ENCODE measurements around the gene THOC1. TPM values are rescaled to one million over a fixed set of nuclear protein-coding genes. Genes with fewer than 3 reads are reported as not detected.

THOC1 gene
- total RNA-seq, 1 experiment from 2014 or later = 74.5 TPM

DNA sequence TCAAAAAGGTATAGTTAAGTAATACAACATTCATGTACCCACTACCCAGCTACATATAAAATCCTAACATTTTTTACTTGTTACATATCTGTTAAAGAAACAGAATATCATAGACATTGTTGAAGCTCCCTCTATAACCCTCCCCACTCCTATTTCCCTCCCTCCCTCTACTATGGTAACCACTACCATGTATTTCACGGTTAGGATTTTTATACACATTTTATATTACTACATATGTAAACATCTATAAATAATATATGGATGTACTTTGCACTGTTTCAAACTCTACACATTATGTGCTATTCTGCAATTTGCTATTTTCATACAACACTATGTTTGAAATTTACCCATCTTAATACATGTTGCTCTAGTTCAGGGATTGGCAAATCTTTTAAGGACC lies 36.3 kb downstream of the THOC1 start:
- WGBS (ENCODE audit: extremely low coverage, insufficient read length, low lambda C conversion rate) = no CpG with 5 or more reads among the region's 1 CpG
- Histone ChIP-seq H3K9ac (ENCODE audit: extremely low read depth, insufficient read length, low read length) (no peak overlapping the region), H3T11ph (ENCODE audit: low read length) (no peak overlapping the region), H2AFZ (ENCODE audit: low read length) (no peak overlapping the region), H4K20me1 (ENCODE audit: control insufficient read depth, insufficient read depth, insufficient read length) (no peaks in the 10 kb centered on the region), H3K4ac (ENCODE audit: low read depth, low read length) (no peak overlapping the region), H2BK12ac (ENCODE audit: insufficient read length, low read depth, low read length) (no peak overlapping the region), H3K27me3 (ENCODE audit: insufficient read depth, low read length) (no peaks in the 10 kb centered on the region), H3K18ac (ENCODE audit: insufficient read length, low read depth, low read length) (no peak overlapping the region), H3K79me1 (ENCODE audit: insufficient read depth, low read depth, low read length, poor library complexity, severe bottlenecking) (no peaks in the 10 kb centered on the region), H4K8ac (replicated peaks; ENCODE audit: insufficient read length, low read depth, low read length) (no peak overlapping the region), H3K56ac (ENCODE audit: insufficient read length, low read depth, low read length) (no peak overlapping the region), H2AK5ac (ENCODE audit: insufficient read length, low read length) (no peak overlapping the region), H2BK20ac (ENCODE audit: low read depth, low read length, poor library complexity, severe bottlenecking) (no peak overlapping the region), H2BK5ac (ENCODE audit: insufficient read length, low read length) (no peak overlapping the region), H3K14ac (ENCODE audit: insufficient read depth, low read length) (no peak overlapping the region), H3K4me2 (ENCODE audit: insufficient read depth, insufficient read length, low read length) (no peak overlapping the region), H2BK15ac (ENCODE audit: low read depth, low read length) (no peak overlapping the region), H4K91ac (ENCODE audit: insufficient read length, low read depth, low read length) (no peak overlapping the region), H4K5ac (ENCODE audit: insufficient read length, low read depth, low read length) (no peak overlapping the region), H3K4me1 (ENCODE audit: insufficient read depth, low read length) (no peaks in the 10 kb centered on the region), H2BK120ac (ENCODE audit: low read depth, low read length, poor library complexity, severe bottlenecking) (no peak overlapping the region), H3K27ac (ENCODE audit: insufficient read length, low read depth, low read length) (no peak overlapping the region), H3K79me2 (ENCODE audit: insufficient read depth, low read length) (no peaks in the 10 kb centered on the region), H3K23me2 (ENCODE audit: insufficient read length, low read depth, low read length, poor library complexity, severe bottlenecking) (no peaks in the 10 kb centered on the region), H3K23ac (ENCODE audit: insufficient read length, low read depth, low read length) (no peak overlapping the region), H3K9me3 (ENCODE audit: control insufficient read depth, low read depth, low read length) (no peaks in the 10 kb centered on the region)
- no peaks in the 10 kb centered on the region for H3K27me3 Mint-ChIP-seq (ENCODE audit: low read depth)
- DNase-seq = no peak
- no peak overlapping the region for H3K4me3 Mint-ChIP-seq
- no peaks in the 10 kb centered on the region for H3K4me1 Mint-ChIP-seq
- peaks cover 6 to 26% (median 19%) of the 10 kb centered on the region in 3 experiments; a peak in 6 of 7 replicates for H3K36me3 Mint-ChIP-seq (ENCODE audit: insufficient read depth in 1 of 3, low read depth in 3 of 3)
- TF ChIP-seq, protein P1, sequence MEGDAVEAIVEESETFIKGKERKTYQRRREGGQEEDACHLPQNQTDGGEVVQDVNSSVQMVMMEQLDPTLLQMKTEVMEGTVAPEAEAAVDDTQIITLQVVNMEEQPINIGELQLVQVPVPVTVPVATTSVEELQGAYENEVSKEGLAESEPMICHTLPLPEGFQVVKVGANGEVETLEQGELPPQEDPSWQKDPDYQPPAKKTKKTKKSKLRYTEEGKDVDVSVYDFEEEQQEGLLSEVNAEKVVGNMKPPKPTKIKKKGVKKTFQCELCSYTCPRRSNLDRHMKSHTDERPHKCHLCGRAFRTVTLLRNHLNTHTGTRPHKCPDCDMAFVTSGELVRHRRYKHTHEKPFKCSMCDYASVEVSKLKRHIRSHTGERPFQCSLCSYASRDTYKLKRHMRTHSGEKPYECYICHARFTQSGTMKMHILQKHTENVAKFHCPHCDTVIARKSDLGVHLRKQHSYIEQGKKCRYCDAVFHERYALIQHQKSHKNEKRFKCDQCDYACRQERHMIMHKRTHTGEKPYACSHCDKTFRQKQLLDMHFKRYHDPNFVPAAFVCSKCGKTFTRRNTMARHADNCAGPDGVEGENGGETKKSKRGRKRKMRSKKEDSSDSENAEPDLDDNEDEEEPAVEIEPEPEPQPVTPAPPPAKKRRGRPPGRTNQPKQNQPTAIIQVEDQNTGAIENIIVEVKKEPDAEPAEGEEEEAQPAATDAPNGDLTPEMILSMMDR (conservative IDR thresholded peaks at IDR 0.05) = no peak
- H3K27ac Mint-ChIP-seq = no peak overlapping the region
- no peaks in the 10 kb centered on the region for H3K9me3 Mint-ChIP-seq

Data from H9 (cell line).